Omental fat pad (tissue), 4 donors: Measurements from ENCODE around the gene RFX7. TPM values are rescaled to one million over a fixed set of nuclear protein-coding genes. Genes with fewer than 3 reads are reported as not detected.
A peak's percentile ranks its signal among the peaks of the same experiment; 100 is the strongest.

Source experiments
- ATAC-seq: fragments of 150-250 bp; one replicate; pipeline ENCODE4 v1.9.1; 2016; ENCODE audit warnings: mild to moderate bottlenecking, moderate library complexity; ENCODE audit not compliant: low FRiP score
- DNase-seq: peaks from one replicate; pipeline ENCODE4 v3.0.0-alpha.2; 2019; ENCODE audit warnings: low spot score
- CTCF ChIP-seq, 3 donors: fragments of 450-650 bp; IDR thresholded peaks; one replicate each; pipeline ENCODE4 v1.5.1; 2016 to 2017; ENCODE audit warnings: antibody characterized with exemption in 3 of 3, mild to moderate bottlenecking in 3 of 3, moderate library complexity in 2 of 3
- total RNA-seq, 4 donors: library from RNA; depleted of rRNA; stranded (reverse); fragments of >200 nt; gene quantifications; one replicate each; pipeline ENCODE4 v1.1.0, GENCODE V29; 2016

The RFX7 gene
- total RNA-seq, 4 donors from 2014 or later: 5.3 to 12.9 (median 7.7) TPM

GRCh38 chr15:56053046-56053400 lies 190.7 kb downstream of the RFX7 start:
- ATAC-seq: no peak
- no peak for DNase-seq
- TF ChIP-seq CTCF (IDR thresholded peaks at IDR 0.05): no peak

- TF ChIP-seq CTCF (IDR thresholded peaks at IDR 0.05): no peak
- ATAC-seq: peak; percentile 73
- no peak for DNase-seq
Measured at GRCh38 chr15:56052395-56053045, 191.2 kb downstream of the RFX7 start.

GRCh38 chr15:56051676-56052075 lies 192.0 kb downstream of the RFX7 start:
- DNase-seq (no peak), ATAC-seq (no peak)
- no peak for TF ChIP-seq CTCF (IDR thresholded peaks at IDR 0.05)

GRCh38 chr15:56049577-56049976 lies 194.1 kb downstream of the RFX7 start:
- ATAC-seq: no peak
- TF ChIP-seq CTCF (IDR thresholded peaks at IDR 0.05): no peak
- DNase-seq: no peak

- DNase-seq: no peak
- no peak for ATAC-seq
- no peak for TF ChIP-seq CTCF (IDR thresholded peaks at IDR 0.05)
Measured at GRCh38 chr15:56047354-56047753, 196.3 kb downstream of the RFX7 start.

- ATAC-seq: no peak
- DNase-seq: no peak
- TF ChIP-seq CTCF (IDR thresholded peaks at IDR 0.05): no peak
Measured at GRCh38 chr15:56045068-56045748, 198.5 kb downstream of the RFX7 start.
